Prostate gland (tissue), 2 donors: Measurements from ENCODE around the gene KIAA0232. TPM values are rescaled to one million over a fixed set of nuclear protein-coding genes. Genes with fewer than 3 reads are reported as not detected.

ENCODE experiments used
- DNase-seq: peaks from one replicate; pipeline ENCODE4 v3.0.0-alpha.2; 2019; ENCODE audit warnings: low spot score
- H3K27ac ChIP-seq, 2 donors: fragments of 200-600 bp; sonication (generic); 2 replicates each; pipeline ENCODE4 v1.5.1; 2017 to 2019
- H3K27me3 ChIP-seq: fragments of 200-600 bp; sonication (generic); replicated peaks from 2 replicates; pipeline ENCODE4 v1.5.1; 2019; ENCODE audit not compliant: insufficient read depth
- H3K36me3 ChIP-seq, 2 donors: fragments of 200-600 bp; sonication (generic); 1 replicate in 1 of 2; 2 replicates in 1 of 2; pipeline versions ENCODE4 v1.5.1 to v1.8.1; 2017 to 2019
- H3K4me1 ChIP-seq: fragments of 200-600 bp; sonication (generic); replicated peaks from 2 replicates; pipeline ENCODE4 v1.5.1; 2019
- H3K4me3 ChIP-seq, 2 donors: fragments of 200-600 bp; sonication (generic); 2 replicates each; pipeline ENCODE4 v1.5.1; 2017 to 2019
- H3K9me3 ChIP-seq: fragments of 200-600 bp; sonication (generic); 2 replicates; pipeline ENCODE4 v1.5.1; 2017
- POLR2A ChIP-seq: fragments of 450-650 bp; IDR thresholded peaks from one replicate; pipeline ENCODE4 v1.6.1; 2016; ENCODE audit warnings: antibody characterized with exemption, mild to moderate bottlenecking
- POLR2AphosphoS5 ChIP-seq: sonication (generic); formaldehyde crosslinking; IDR thresholded peaks from one replicate; pipeline ENCODE4 v1.6.1; 2017; ENCODE audit warnings: antibody characterized with exemption
- WGBS: methylation state at CpG from one replicate; pipeline ENCODE4 v1.1.5; 2018; 5-methylcytosine and 5-hydroxymethylcytosine counted together
- intact Hi-C: fragments of 100-400 bp; cut with DNase I; formaldehyde crosslinking; loops from one replicate; pipeline ENCODE4 v1.14.2; 2022
- total RNA-seq, 2 donors: library from RNA; depleted of rRNA; stranded (reverse); fragments of >200 nt; gene quantifications; one replicate each; pipeline ENCODE4 v1.1.0, GENCODE V29; 2016
- TF ChIP-seq, protein P1 (sequence below), 4 experiments: fragments of 200-600 bp in 2 of 4; fragments of 450-650 bp in 2 of 4; sonication (generic) in 2 of 4; IDR thresholded peaks; 1 replicate in 3 of 4; 2 replicates in 1 of 4; pipeline ENCODE4 v1.5.1; 2016 to 2019; ENCODE audit warnings: antibody characterized with exemption in 4 of 4, mild to moderate bottlenecking in 2 of 4, moderate library complexity in 2 of 4

The KIAA0232 gene
- total RNA-seq, 2 donors from 2014 or later: 35.3 to 42.1 TPM

DNA sequence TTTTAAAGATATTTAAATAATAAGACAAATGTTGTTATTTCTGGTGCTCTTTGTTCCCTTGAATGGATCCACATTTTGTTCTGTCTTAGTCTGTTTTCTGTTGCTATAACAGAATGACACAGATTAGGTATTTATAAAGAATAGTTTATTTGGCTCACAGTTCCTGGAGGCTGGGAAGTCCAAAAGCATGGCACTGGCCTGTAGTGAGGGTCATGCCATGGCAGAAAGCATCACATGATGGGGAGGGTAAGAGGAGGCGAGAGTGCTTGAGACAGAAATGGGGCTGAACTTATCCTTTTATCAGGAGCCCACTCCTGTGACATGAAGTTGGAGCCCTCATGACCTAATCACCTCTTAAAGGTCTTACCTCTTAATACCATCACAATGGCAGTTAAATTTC, 38.2 kb downstream of the KIAA0232 start:
- no peaks in the 10 kb centered on the region for H3K36me3 ChIP-seq
- no peaks in the 10 kb centered on the region for H3K27me3 ChIP-seq
- TF ChIP-seq POLR2A (no peak), POLR2AphosphoS5 (no peak)
- TF ChIP-seq, protein P1, sequence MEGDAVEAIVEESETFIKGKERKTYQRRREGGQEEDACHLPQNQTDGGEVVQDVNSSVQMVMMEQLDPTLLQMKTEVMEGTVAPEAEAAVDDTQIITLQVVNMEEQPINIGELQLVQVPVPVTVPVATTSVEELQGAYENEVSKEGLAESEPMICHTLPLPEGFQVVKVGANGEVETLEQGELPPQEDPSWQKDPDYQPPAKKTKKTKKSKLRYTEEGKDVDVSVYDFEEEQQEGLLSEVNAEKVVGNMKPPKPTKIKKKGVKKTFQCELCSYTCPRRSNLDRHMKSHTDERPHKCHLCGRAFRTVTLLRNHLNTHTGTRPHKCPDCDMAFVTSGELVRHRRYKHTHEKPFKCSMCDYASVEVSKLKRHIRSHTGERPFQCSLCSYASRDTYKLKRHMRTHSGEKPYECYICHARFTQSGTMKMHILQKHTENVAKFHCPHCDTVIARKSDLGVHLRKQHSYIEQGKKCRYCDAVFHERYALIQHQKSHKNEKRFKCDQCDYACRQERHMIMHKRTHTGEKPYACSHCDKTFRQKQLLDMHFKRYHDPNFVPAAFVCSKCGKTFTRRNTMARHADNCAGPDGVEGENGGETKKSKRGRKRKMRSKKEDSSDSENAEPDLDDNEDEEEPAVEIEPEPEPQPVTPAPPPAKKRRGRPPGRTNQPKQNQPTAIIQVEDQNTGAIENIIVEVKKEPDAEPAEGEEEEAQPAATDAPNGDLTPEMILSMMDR (IDR thresholded peaks at IDR 0.05): no peak
- H3K9me3 ChIP-seq: no peaks in the 10 kb centered on the region
- H3K4me3 ChIP-seq: no peak overlapping the region
- intact Hi-C loops: no loop called here
- 92% methylated on average over 1 of the region's 1 CpG for WGBS
- H3K27ac ChIP-seq: no peak overlapping the region
- H3K4me1 ChIP-seq: no peaks in the 10 kb centered on the region
- DNase-seq: no peak

DNA sequence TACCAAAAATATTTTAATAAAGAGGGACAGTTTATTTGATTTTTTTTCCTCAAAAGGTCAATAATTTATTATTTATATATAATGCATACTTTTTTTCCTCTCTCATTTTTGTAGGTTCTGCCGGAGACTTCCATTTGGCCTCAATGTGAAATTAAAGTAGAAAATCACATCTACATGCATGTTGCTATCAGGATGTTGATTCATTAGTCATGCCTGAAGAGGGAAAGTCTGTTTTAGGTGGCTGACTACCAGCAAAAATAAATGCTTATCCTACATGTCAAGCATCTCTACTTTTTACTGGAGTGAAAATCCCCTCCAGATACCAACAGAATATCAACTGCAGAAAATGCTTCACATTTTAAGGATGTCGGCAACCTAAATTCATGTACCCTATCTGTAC, 41.5 kb downstream of the KIAA0232 start:
- no peaks in the 10 kb centered on the region for H3K9me3 ChIP-seq
- 83% methylated on average over 2 of the region's 2 CpGs for WGBS
- TF ChIP-seq POLR2A: no peak
- H3K4me1 ChIP-seq: no peaks in the 10 kb centered on the region
- no peak overlapping the region for H3K27ac ChIP-seq
- H3K27me3 ChIP-seq: no peaks in the 10 kb centered on the region
- no peaks in the 10 kb centered on the region for H3K36me3 ChIP-seq
- no peak for DNase-seq
- intact Hi-C loops: no loop called here
- no peak overlapping the region for H3K4me3 ChIP-seq

DNA sequence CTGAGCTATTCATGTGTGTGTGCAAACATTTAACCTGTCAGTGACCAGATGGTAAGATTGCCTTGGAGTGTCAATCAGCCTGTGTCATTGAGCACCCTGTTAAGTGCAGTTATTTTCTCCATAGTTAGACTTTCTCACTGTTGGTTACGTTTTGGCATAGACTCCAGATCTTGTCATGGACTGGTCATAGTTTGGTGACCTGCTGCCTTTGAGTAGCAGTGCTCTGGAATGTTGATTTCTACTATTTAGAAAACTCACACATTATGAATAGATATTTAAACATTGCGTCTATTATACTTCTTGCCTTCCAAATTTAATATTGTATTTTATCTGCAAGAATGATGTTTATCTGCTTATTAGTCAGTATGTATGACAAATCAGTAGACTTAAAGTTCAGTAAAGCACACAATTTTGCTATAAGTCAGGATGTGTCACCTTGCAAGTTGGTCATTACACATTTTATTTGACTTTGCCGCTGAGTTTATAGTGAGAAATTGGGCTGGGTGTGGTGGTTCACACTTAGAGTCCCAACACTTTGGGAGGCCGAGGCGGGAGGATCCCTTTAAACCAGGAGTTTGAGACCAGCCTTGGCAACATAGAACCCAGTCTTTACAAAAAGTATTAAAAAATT, 42.4 kb downstream of the KIAA0232 start:
- WGBS: 83% methylated on average over 5 of the region's 5 CpGs

DNA sequence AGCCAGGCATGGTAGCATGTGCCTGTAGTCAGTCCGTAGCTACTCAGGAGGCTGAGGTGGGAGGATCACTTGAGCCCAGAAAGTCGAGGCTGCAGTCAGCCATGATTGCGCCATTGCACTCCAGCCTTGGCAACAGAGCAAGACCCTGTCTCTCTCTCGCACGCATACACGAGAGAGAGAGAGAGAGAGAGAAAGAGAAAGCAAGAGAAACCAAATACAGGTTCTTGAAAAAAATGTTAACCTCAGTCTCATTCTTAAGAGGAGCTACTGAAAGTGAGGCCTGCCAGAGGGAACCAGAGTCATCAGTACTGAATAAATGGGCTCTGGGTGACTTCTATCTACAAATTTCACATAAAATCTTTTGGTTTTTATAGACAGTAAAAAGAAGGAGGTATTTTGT, 42.9 kb downstream of the KIAA0232 start:
- Histone ChIP-seq H3K9me3 (no peaks in the 10 kb centered on the region), H3K27ac (no peak overlapping the region), H3K4me1 (no peaks in the 10 kb centered on the region), H3K36me3 (no peaks in the 10 kb centered on the region), H3K27me3 (no peaks in the 10 kb centered on the region), H3K4me3 (no peak overlapping the region)
- no peak for TF ChIP-seq POLR2A
- no peak for TF ChIP-seq POLR2AphosphoS5
- TF ChIP-seq, protein P1 (IDR thresholded peaks at IDR 0.05): no peak
- no peak for DNase-seq
- WGBS: 82% methylated on average over 6 of the region's 6 CpGs
- intact Hi-C loops: no loop called here

More for the DNA sequence above, 42.4 kb downstream of the KIAA0232 start:
- Histone ChIP-seq H3K27me3 (no peaks in the 10 kb centered on the region), H3K4me1 (no peaks in the 10 kb centered on the region), H3K27ac (no peak overlapping the region), H3K9me3 (no peaks in the 10 kb centered on the region), H3K36me3 (no peaks in the 10 kb centered on the region), H3K4me3 (no peak overlapping the region)
- TF ChIP-seq POLR2AphosphoS5: no peak
- TF ChIP-seq POLR2A: no peak
- TF ChIP-seq, protein P1 (IDR thresholded peaks at IDR 0.05): no peak
- no peak for DNase-seq
- intact Hi-C loops: no loop called here

DNA sequence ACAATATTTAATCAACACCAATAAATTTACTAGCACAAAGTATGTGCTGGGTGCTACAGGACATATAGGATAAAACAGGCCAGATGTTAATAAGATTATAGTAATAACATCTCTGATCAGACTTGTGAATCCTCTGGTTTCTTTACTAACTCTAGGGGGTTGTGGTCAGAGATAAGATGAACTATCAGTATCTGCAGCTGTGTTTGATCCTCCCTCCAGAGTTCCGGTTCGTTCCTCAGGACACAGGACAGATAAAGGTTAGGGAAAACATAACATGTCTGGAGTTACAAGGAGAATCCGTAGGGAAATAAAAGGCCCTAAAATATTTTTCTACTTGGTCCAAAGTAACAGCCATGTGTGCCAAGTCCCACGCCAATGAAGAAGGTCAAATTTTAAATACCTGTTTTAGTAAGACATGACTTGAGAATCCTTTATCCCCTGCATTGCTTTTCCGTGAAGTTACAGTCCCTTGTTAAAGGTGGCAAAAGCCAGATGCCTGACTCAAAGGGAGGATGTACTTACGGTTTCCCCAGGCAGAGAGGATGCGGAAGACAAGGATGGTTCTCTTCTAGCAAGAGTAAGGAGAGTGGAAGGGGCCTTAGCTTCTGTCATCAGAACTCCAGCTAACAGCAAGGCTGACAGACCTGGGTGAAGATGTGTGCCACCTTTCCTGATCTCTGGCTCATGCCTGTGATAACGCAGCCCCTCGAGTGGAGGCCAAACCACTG, 44.4 kb downstream of the KIAA0232 start:
- intact Hi-C loops: no loop called here
- H3K4me1 ChIP-seq: no peaks in the 10 kb centered on the region
- H3K9me3 ChIP-seq: no peaks in the 10 kb centered on the region

DNA sequence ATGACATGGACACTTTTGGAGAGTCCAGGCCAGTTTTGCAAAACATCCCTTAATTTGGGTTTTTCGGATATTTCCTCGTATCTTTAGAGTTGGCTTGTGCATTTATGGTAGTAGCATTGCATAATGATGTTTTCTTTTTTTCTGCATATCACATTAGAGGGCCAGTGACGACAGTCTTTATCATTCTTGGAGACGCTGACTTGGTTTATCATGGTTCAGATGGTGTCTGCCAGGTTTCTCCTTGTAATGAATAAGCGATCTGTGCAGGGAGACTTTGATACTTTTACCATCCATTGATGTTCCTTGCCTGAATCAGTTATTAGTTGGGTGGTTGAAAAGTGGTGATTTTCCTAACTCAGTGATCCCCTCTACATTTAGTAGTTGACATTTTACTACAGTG, 46.6 kb downstream of the KIAA0232 start:
- WGBS: 94% methylated on average over 5 of the region's 5 CpGs
- H3K36me3 ChIP-seq: no peaks in the 10 kb centered on the region
- no peak for DNase-seq
- H3K27ac ChIP-seq: no peak overlapping the region
- no peaks in the 10 kb centered on the region for H3K9me3 ChIP-seq
- intact Hi-C loops: no loop called here
- no peaks in the 10 kb centered on the region for H3K4me1 ChIP-seq
- no peak overlapping the region for H3K4me3 ChIP-seq
- no peak for TF ChIP-seq POLR2AphosphoS5
- no peak for TF ChIP-seq POLR2A
- TF ChIP-seq, protein P1 (IDR thresholded peaks at IDR 0.05): no peak
- no peaks in the 10 kb centered on the region for H3K27me3 ChIP-seq

More for the DNA sequence above, 44.4 kb downstream of the KIAA0232 start:
- 88% methylated on average over 9 of the region's 9 CpGs for WGBS
- H3K27ac ChIP-seq: no peak overlapping the region
- TF ChIP-seq POLR2A: no peak
- no peaks in the 10 kb centered on the region for H3K27me3 ChIP-seq
- H3K4me3 ChIP-seq: no peak overlapping the region
- DNase-seq: no peak
- H3K36me3 ChIP-seq: no peaks in the 10 kb centered on the region
